Caco-2 (cell line): ENCODE results near the gene PSD. TPM values are rescaled to one million over a fixed set of nuclear protein-coding genes. Genes with fewer than 3 reads are reported as not detected.

Source experiments
- BruUV-seq: library from RNA; stranded (reverse); fragments of 400-500 nt; replicated peaks from 2 replicates; lab custom pipeline; 2021; lab: Mats Ljungman, UMichigan
- CTCF ChIA-PET: fragments of 300-600 bp; sonication (Branson Sonifier 250); formaldehyde crosslinking; loops from one replicate; lab custom pipeline; 2022; ENCODE audit warnings: antibody characterized with exemption; lab: Charles Lee
- POLR2A ChIA-PET: fragments of 300-600 bp; sonication (Branson Sonifier 250); formaldehyde crosslinking; loops from one replicate; lab custom pipeline; 2022; ENCODE audit warnings: antibody characterized with exemption; lab: Charles Lee
- DNase-seq, 2 experiments: peaks; one replicate each; pipeline versions ENCODE4 v3.0.0 to v3.0.0-alpha.2; 2020 to 2022
- H3K27me3 ChIP-seq: replicated peaks from 2 replicates; pipeline ENCODE4 v1.6.0; 2011; ENCODE audit warnings: low read length; ENCODE audit not compliant: control insufficient read depth, insufficient read depth
- H3K36me3 ChIP-seq: 2 replicates; pipeline ENCODE4 v1.5.1; 2011; ENCODE audit warnings: low read length; ENCODE audit not compliant: control insufficient read depth, insufficient read depth
- H3K4me1 ChIP-seq: fragments of 250-450 bp; sonication (Bioruptor Pico); 2 replicates; pipeline ENCODE4 v1.5.1; 2020; ENCODE audit warnings: mild to moderate bottlenecking
- H3K4me3 ChIP-seq: 2 replicates; pipeline ENCODE4 v1.5.1; 2011; ENCODE audit warnings: low read depth, mild to moderate bottlenecking, control low read depth, low read length
- H3K9me3 ChIP-seq: fragments of 250-450 bp; sonication (Bioruptor Pico); 2 replicates; pipeline ENCODE4 v1.5.1; 2020; ENCODE audit warnings: mild to moderate bottlenecking, moderate library complexity
- H3K27ac Mint-ChIP-seq: one replicate; pipeline ENCODE4 v1.8.0; 2022; ENCODE audit warnings: mixed read lengths; ENCODE audit not compliant: unreplicated experiment
- H3K27me3 Mint-ChIP-seq: one replicate; pipeline ENCODE4 v1.8.0; 2022; ENCODE audit warnings: mixed read lengths; ENCODE audit not compliant: insufficient read depth, unreplicated experiment
- H3K36me3 Mint-ChIP-seq: one replicate; pipeline ENCODE4 v1.8.0; 2022; ENCODE audit warnings: mild to moderate bottlenecking, mixed read lengths; ENCODE audit not compliant: insufficient read depth, unreplicated experiment
- H3K4me1 Mint-ChIP-seq: one replicate; pipeline ENCODE4 v1.8.0; 2022; ENCODE audit warnings: low read depth, mixed read lengths; ENCODE audit not compliant: unreplicated experiment
- H3K4me3 Mint-ChIP-seq: one replicate; pipeline ENCODE4 v1.8.0; 2022; ENCODE audit warnings: mild to moderate bottlenecking, moderate library complexity, mixed read lengths; ENCODE audit not compliant: unreplicated experiment
- H3K9me3 Mint-ChIP-seq: one replicate; pipeline ENCODE4 v1.8.0; 2022; ENCODE audit warnings: mixed read lengths; ENCODE audit not compliant: unreplicated experiment
- intact Hi-C: fragments of 100-400 bp; cut with micrococcal nuclease; formaldehyde crosslinking; loops from one replicate; pipeline ENCODE4 v1.10.0; 2022; ENCODE audit not compliant: unreplicated experiment
- total RNA-seq: library from RNA; stranded (reverse); gene quantifications from 2 replicates; pipeline ENCODE4 v1.2.3, GENCODE V29; 2022
- TF ChIP-seq, protein P1 (sequence below), 2 experiments: fragments of 200-600 bp in 1 of 2; IDR thresholded peaks; 1 replicate in 1 of 2; 2 replicates in 1 of 2; pipeline versions ENCODE4 v1.5.1 to v1.8.0; 2011 to 2022; ENCODE audit warnings: antibody characterized with exemption in 1 of 2, control low read depth in 1 of 2, inconsistent platforms in 1 of 2, low read depth in 1 of 2, low read length in 1 of 2, mild to moderate bottlenecking in 1 of 2, moderate library complexity in 1 of 2; ENCODE audit not compliant: insufficient read depth in 1 of 2, severe bottlenecking in 1 of 2, unreplicated experiment in 1 of 2

The PSD gene
- total RNA-seq, 1 experiment from 2014 or later: 2.8 TPM

DNA sequence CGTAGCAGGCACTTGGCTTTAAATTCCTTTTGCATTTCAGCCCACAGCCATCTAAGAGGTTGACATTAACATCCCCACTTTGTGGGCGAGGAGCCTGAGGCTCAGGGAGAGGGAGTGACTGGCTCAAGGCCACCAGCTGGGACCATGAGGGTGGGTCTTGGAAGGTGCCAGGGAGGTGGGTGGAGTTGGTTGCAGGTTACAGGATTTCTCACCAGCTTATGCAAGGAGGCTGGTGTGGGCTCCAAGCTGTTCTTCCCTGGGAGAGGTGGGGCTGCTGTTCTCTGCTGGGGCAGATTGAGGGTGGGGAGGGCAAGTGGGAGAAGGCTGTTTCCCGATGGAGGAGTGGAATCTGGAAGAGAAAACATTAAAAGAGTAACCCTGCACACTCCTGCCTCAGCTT is 46.9 kb upstream of the PSD start:
- no TSS peak for BruUV-seq
- POLR2A ChIA-PET: no interaction called here

DNA sequence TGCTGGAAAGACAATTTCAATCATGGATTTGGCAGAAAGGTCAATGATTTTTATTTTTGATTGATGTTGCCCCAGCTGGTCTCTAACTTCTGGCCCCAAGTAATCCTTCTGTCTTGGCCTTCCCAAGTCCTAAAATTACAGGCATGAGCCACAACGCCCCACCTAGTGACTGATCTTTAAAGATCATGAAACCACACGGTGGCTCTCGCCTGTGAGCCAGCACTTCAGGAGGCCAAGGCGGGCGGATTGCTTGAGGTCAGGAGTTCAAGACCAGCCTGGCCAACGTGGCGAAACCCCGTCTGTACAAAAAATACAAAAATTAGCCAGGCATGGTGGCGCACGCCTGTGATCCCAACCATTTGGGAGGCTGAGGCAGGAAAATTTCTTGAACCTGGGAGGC is 45.4 kb upstream of the PSD start:
- Mint-ChIP-seq H3K4me3 (peak overlapping the region; percentile 96), H3K27me3 (no peaks in the 10 kb centered on the region), H3K9me3 (no peaks in the 10 kb centered on the region), H3K27ac (peak overlapping the region; percentile 87), H3K4me1 (peaks cover 18% of the 10 kb centered on the region), H3K36me3 (peaks cover 30% of the 10 kb centered on the region)
- Histone ChIP-seq H3K4me1 (peaks cover 25% of the 10 kb centered on the region), H3K4me3 (no peak overlapping the region), H3K36me3 (no peaks in the 10 kb centered on the region), H3K27me3 (no peaks in the 10 kb centered on the region), H3K9me3 (no peaks in the 10 kb centered on the region)
- BruUV-seq: TSS peak; percentile 54
- no peak for DNase-seq
- POLR2A ChIA-PET: interaction anchor here (0.9 kb wide), 1 partner anchor 31 kb away, joined by 3 read pairs; the partner anchor contains the start of gene CUEDC2
- TF ChIP-seq, protein P1, sequence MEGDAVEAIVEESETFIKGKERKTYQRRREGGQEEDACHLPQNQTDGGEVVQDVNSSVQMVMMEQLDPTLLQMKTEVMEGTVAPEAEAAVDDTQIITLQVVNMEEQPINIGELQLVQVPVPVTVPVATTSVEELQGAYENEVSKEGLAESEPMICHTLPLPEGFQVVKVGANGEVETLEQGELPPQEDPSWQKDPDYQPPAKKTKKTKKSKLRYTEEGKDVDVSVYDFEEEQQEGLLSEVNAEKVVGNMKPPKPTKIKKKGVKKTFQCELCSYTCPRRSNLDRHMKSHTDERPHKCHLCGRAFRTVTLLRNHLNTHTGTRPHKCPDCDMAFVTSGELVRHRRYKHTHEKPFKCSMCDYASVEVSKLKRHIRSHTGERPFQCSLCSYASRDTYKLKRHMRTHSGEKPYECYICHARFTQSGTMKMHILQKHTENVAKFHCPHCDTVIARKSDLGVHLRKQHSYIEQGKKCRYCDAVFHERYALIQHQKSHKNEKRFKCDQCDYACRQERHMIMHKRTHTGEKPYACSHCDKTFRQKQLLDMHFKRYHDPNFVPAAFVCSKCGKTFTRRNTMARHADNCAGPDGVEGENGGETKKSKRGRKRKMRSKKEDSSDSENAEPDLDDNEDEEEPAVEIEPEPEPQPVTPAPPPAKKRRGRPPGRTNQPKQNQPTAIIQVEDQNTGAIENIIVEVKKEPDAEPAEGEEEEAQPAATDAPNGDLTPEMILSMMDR (IDR thresholded peaks at IDR 0.05; ENCODE audit: insufficient read depth in 1 of 2, low read depth in 1 of 2, low read length in 1 of 2, severe bottlenecking in 1 of 2, unreplicated experiment in 1 of 2): no peak
- CTCF ChIA-PET: interaction anchor here (0.6 to 1.7 kb wide), 2 partner anchors 57 to 120 kb away, joined by 5 read pairs; no protein-coding TSS in a partner anchor
- intact Hi-C loops: loop anchor here (1.0 to 2.0 kb wide), 4 partner anchors 7 to 70 kb away; partner anchors contain the start of gene CUEDC2

More for the DNA sequence above, 46.9 kb upstream of the PSD start:
- Mint-ChIP-seq H3K36me3 (peaks cover 36% of the 10 kb centered on the region), H3K9me3 (no peaks in the 10 kb centered on the region), H3K4me1 (peaks cover 18% of the 10 kb centered on the region), H3K27me3 (no peaks in the 10 kb centered on the region), H3K27ac (no peak overlapping the region), H3K4me3 (no peak overlapping the region)
- DNase-seq: no peak
- Histone ChIP-seq H3K36me3 (no peaks in the 10 kb centered on the region; the same call in 1 of the 2 replicates), H3K27me3 (no peaks in the 10 kb centered on the region), H3K4me3 (no peak overlapping the region), H3K4me1 (peaks cover 22% of the 10 kb centered on the region), H3K9me3 (no peaks in the 10 kb centered on the region)
- CTCF ChIA-PET: interaction anchor here (0.7 kb wide), 1 partner anchor 17 kb away, joined by 4 read pairs; no protein-coding TSS in a partner anchor
- TF ChIP-seq, protein P1 (IDR thresholded peaks at IDR 0.05; ENCODE audit: insufficient read depth in 1 of 2, low read depth in 1 of 2, low read length in 1 of 2, severe bottlenecking in 1 of 2, unreplicated experiment in 1 of 2): no peak
- intact Hi-C loops: no loop called here

- H3K27me3 ChIP-seq: no peaks in the 10 kb centered on the region
- H3K4me1 Mint-ChIP-seq: peaks cover 24% of the 10 kb centered on the region
- H3K27ac Mint-ChIP-seq: peak overlapping the region; percentile 87
- H3K36me3 ChIP-seq: no peaks in the 10 kb centered on the region
- no peaks in the 10 kb centered on the region for H3K27me3 Mint-ChIP-seq
- CTCF ChIA-PET: interaction anchor here (0.5 to 1.9 kb wide), 7 partner anchors 16 to 780 kb away, joined by 3 to 8 read pairs (median 5); partner anchors contain the start of gene ACTR1A
- intact Hi-C loops: loop anchor here (1.0 to 2.0 kb wide), 4 partner anchors 9 to 68 kb away; partner anchors contain the start of gene CUEDC2
- H3K4me1 ChIP-seq: peaks cover 29% of the 10 kb centered on the region
- POLR2A ChIA-PET: interaction anchor here (0.6 to 2.4 kb wide), 5 partner anchors 12 to 30 kb away, joined by 5 to 23 read pairs (median 7); partner anchors contain the start of genes C10orf95 and CUEDC2
- DNase-seq: no peak
- BruUV-seq: no TSS peak
- peaks cover 26% of the 10 kb centered on the region for H3K36me3 Mint-ChIP-seq
- peak overlapping the region; percentile 54 for H3K4me3 ChIP-seq
- peak overlapping the region; percentile 96 for H3K4me3 Mint-ChIP-seq
- H3K9me3 ChIP-seq: no peaks in the 10 kb centered on the region
- TF ChIP-seq, protein P1 (IDR thresholded peaks at IDR 0.05; ENCODE audit: insufficient read depth in 1 of 2, low read depth in 1 of 2, low read length in 1 of 2, severe bottlenecking in 1 of 2, unreplicated experiment in 1 of 2): no peak
- H3K9me3 Mint-ChIP-seq: no peaks in the 10 kb centered on the region
These were observed 44.0 kb upstream of the PSD start for GRCh38 chr10:102462512-102463054.
